GM06990 (cell line): ENCODE results near the gene AXIN1.

ENCODE experiments used
- DNase-seq: peaks from one replicate; pipeline ENCODE4 v3.0.0-alpha.2; 2011; ENCODE audit not compliant: insufficient read length; ENCODE audit errors: extremely low read depth
- H3K27me3 ChIP-seq: replicated peaks from 2 replicates; pipeline ENCODE4 v1.6.0; 2011; ENCODE audit warnings: low read length; ENCODE audit not compliant: control insufficient read depth, insufficient read depth
- H3K36me3 ChIP-seq: 2 replicates; pipeline ENCODE4 v1.5.1; 2011; ENCODE audit warnings: low read length; ENCODE audit not compliant: control insufficient read depth, insufficient read depth
- H3K4me3 ChIP-seq: replicated peaks from 2 replicates; pipeline ENCODE4 v1.5.1; 2011; ENCODE audit warnings: low read depth, mild to moderate bottlenecking, control low read depth, low read length
- TF ChIP-seq, protein P1 (sequence below): IDR thresholded peaks from 2 replicates; pipeline ENCODE4 v1.5.1; 2011; ENCODE audit warnings: low read length, control low read depth, mild to moderate bottlenecking, inconsistent platforms; ENCODE audit not compliant: insufficient read depth, poor library complexity, severe bottlenecking

Gene AXIN1

GRCh38 chr16:375927-376816, 23.6 kb upstream of the AXIN1 start:
- TF ChIP-seq, protein P1, sequence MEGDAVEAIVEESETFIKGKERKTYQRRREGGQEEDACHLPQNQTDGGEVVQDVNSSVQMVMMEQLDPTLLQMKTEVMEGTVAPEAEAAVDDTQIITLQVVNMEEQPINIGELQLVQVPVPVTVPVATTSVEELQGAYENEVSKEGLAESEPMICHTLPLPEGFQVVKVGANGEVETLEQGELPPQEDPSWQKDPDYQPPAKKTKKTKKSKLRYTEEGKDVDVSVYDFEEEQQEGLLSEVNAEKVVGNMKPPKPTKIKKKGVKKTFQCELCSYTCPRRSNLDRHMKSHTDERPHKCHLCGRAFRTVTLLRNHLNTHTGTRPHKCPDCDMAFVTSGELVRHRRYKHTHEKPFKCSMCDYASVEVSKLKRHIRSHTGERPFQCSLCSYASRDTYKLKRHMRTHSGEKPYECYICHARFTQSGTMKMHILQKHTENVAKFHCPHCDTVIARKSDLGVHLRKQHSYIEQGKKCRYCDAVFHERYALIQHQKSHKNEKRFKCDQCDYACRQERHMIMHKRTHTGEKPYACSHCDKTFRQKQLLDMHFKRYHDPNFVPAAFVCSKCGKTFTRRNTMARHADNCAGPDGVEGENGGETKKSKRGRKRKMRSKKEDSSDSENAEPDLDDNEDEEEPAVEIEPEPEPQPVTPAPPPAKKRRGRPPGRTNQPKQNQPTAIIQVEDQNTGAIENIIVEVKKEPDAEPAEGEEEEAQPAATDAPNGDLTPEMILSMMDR: no peak
- H3K36me3 ChIP-seq: peaks cover 32% of the 10 kb centered on the region
- H3K27me3 ChIP-seq: no peaks in the 10 kb centered on the region
- H3K4me3 ChIP-seq: no peak overlapping the region
- peak; percentile 13 for DNase-seq

GRCh38 chr16:375212-375611, 22.7 kb upstream of the AXIN1 start:
- H3K36me3 ChIP-seq: peaks cover 32% of the 10 kb centered on the region
- H3K4me3 ChIP-seq: no peak overlapping the region
- no peaks in the 10 kb centered on the region for H3K27me3 ChIP-seq
- TF ChIP-seq, protein P1: no peak
- no peak for DNase-seq

DNA sequence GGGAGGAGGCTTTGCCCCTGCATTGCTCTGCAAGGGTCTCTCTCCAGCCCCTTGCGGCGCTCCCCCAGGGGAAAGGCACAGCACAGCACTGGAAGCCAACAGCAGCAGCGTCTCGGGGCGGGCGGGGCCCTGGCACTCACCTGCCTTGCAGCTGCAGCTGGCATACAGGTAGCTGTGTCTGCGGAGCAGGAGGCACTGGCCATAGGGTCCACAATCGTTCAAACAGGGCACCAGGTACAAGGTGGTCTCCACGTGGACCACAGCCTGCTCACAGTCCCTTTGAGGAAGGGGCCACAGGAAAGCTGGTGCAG, 22.0 kb upstream of the AXIN1 start:
- Histone ChIP-seq H3K36me3 (peaks cover 32% of the 10 kb centered on the region), H3K27me3 (no peaks in the 10 kb centered on the region), H3K4me3 (no peak overlapping the region)
- DNase-seq: no peak
- TF ChIP-seq, protein P1: no peak

GRCh38 chr16:373848-374615, 21.5 kb upstream of the AXIN1 start:
- Histone ChIP-seq H3K36me3 (peaks cover 34% of the 10 kb centered on the region), H3K27me3 (no peaks in the 10 kb centered on the region), H3K4me3 (no peak overlapping the region)
- TF ChIP-seq, protein P1: no peak
- no peak for DNase-seq

GRCh38 chr16:373020-373598, 20.6 kb upstream of the AXIN1 start:
- Histone ChIP-seq H3K27me3 (no peaks in the 10 kb centered on the region), H3K4me3 (no peak overlapping the region), H3K36me3 (peaks cover 42% of the 10 kb centered on the region)
- TF ChIP-seq, protein P1: no peak
- DNase-seq: no peak
